Measurements from ENCODE around the gene PSORS1C2. TPM values are rescaled to one million over a fixed set of nuclear protein-coding genes. Genes with fewer than 3 reads are reported as not detected.

The PSORS1C2 gene
- polyA plus RNA-seq, 1 donor (not counting 4 experiments of a cell fraction or from before 2014, with no cell fraction given) = not detected

- peak in 2 of 3 experiments; percentile 85 to 89 for TF ChIP-seq CTCF (optimal IDR thresholded peaks at IDR 0.05 in 1 of 3, IDR thresholded peaks at IDR 0.05 in 1 of 3, conservative IDR thresholded peaks at IDR 0.05 in 1 of 3; ENCODE audit: extremely low read depth in 1 of 3, insufficient read depth in 2 of 3, low read length in 3 of 3)
- no peak for TF ChIP-seq EZH2 (IDR thresholded peaks at IDR 0.05; ENCODE audit: low read length)
- H3K9me3 ChIP-seq (ENCODE audit: control insufficient read depth, low read depth, low read length) = no peaks in the 10 kb centered on the region
- H3K27me3 ChIP-seq (ENCODE audit: control insufficient read depth, extremely low read depth, insufficient read depth, low read length) = no peaks in the 10 kb centered on the region
- no peak overlapping the region for H3K27ac ChIP-seq (ENCODE audit: control insufficient read depth, insufficient read depth, low read length)
- H3K4me2 ChIP-seq (ENCODE audit: control insufficient read depth, extremely low read depth, insufficient read depth, low read depth, low read length) = no peak overlapping the region
- no peaks in the 10 kb centered on the region for H4K20me1 ChIP-seq (ENCODE audit: control insufficient read depth, extremely low read depth, insufficient read depth, low read length)
- no peaks in the 10 kb centered on the region for H3K79me2 ChIP-seq (ENCODE audit: control insufficient read depth, insufficient read depth, low read length)
- no peaks in the 10 kb centered on the region for H3K9me1 ChIP-seq (ENCODE audit: control insufficient read depth, extremely low read depth, insufficient read depth, low read length)
- peak; percentile 63 for FAIRE-seq
- no peak overlapping the region for H3K4me3 ChIP-seq (ENCODE audit: control insufficient read depth in 2 of 3, extremely low read depth in 1 of 3, insufficient read depth in 2 of 3, low read depth in 1 of 3, low read length in 3 of 3)
- DNase-seq (ENCODE audit: low read depth, low spot score) = no peak
- H3K36me3 ChIP-seq (ENCODE audit: control insufficient read depth in 2 of 2, extremely low read depth in 1 of 2, insufficient read depth in 2 of 2, low read length in 2 of 2) = peaks cover 5 to 8% of the 10 kb centered on the region in 2 experiments
- H3K9ac ChIP-seq (ENCODE audit: control insufficient read depth, extremely low read depth, insufficient read depth, low read length) = no peak overlapping the region
- dilution Hi-C loops (cut with MboI; ENCODE audit: extremely low pct_ligation_motif_present, low sequenced_read_pairs) = no loop called here
- peaks cover 24% of the 10 kb centered on the region for H3K4me1 ChIP-seq (ENCODE audit: control insufficient read depth, extremely low read depth, insufficient read depth, low read length)
- H2AFZ ChIP-seq (ENCODE audit: control insufficient read depth, low read length) = no peak overlapping the region
Measured at GRCh38 chr6:31128093-31128676, 10.7 kb downstream of the PSORS1C2 start.

GRCh38 chr6:31126396-31127175 lies 12.3 kb downstream of the PSORS1C2 start:
- Histone ChIP-seq H3K9ac (ENCODE audit: control insufficient read depth, extremely low read depth, insufficient read depth, low read length) (peak overlapping the region; percentile 59), H4K20me1 (ENCODE audit: control insufficient read depth, extremely low read depth, insufficient read depth, low read length) (no peaks in the 10 kb centered on the region), H3K4me1 (ENCODE audit: control insufficient read depth, extremely low read depth, insufficient read depth, low read length) (peaks cover 36% of the 10 kb centered on the region), H3K27ac (ENCODE audit: control insufficient read depth, insufficient read depth, low read length) (peak overlapping the region; percentile 34), H3K4me2 (ENCODE audit: control insufficient read depth, extremely low read depth, insufficient read depth, low read depth, low read length) (peak overlapping the region; percentile 3), H3K79me2 (ENCODE audit: control insufficient read depth, insufficient read depth, low read length) (no peaks in the 10 kb centered on the region), H3K36me3 (ENCODE audit: control insufficient read depth in 2 of 2, extremely low read depth in 1 of 2, insufficient read depth in 2 of 2, low read length in 2 of 2) (peaks cover 5 to 8% of the 10 kb centered on the region in 2 experiments), H3K4me3 (ENCODE audit: control insufficient read depth in 2 of 3, extremely low read depth in 1 of 3, insufficient read depth in 2 of 3, low read depth in 1 of 3, low read length in 3 of 3) (no peak overlapping the region), H3K9me1 (ENCODE audit: control insufficient read depth, extremely low read depth, insufficient read depth, low read length) (no peaks in the 10 kb centered on the region), H2AFZ (ENCODE audit: control insufficient read depth, low read length) (no peak overlapping the region), H3K9me3 (ENCODE audit: control insufficient read depth, low read depth, low read length) (no peaks in the 10 kb centered on the region), H3K27me3 (ENCODE audit: control insufficient read depth, extremely low read depth, insufficient read depth, low read length) (no peaks in the 10 kb centered on the region)
- FAIRE-seq (no peak), DNase-seq (ENCODE audit: low read depth, low spot score) (no peak)
- TF ChIP-seq CTCF (optimal IDR thresholded peaks at IDR 0.05 in 1 of 3, IDR thresholded peaks at IDR 0.05 in 1 of 3, conservative IDR thresholded peaks at IDR 0.05 in 1 of 3; ENCODE audit: extremely low read depth in 1 of 3, insufficient read depth in 2 of 3, low read length in 3 of 3) (no peak), EZH2 (IDR thresholded peaks at IDR 0.05; ENCODE audit: low read length) (no peak)
- dilution Hi-C loops (cut with MboI; ENCODE audit: extremely low pct_ligation_motif_present, low sequenced_read_pairs) = no loop called here

Data from keratinocyte (primary cell).